Measurements from ENCODE around the gene KPTN. TPM values are rescaled to one million over a fixed set of nuclear protein-coding genes. Genes with fewer than 3 reads are reported as not detected.
"Not testable (repeated sequence)": the region's sequence is repeated elsewhere in the genome, so short reads cannot be mapped to it uniquely, and the experiment has no call there.

Gene KPTN
- total RNA-seq, 1 experiment from 2014 or later: 8.0 TPM

- no peaks in the 10 kb centered on the region for H4K20me1 ChIP-seq (ENCODE audit: low read length)
- TF ChIP-seq EZH2phosphoT487 (IDR thresholded peaks at IDR 0.05; ENCODE audit: borderline replicate concordance, low read length): no peak
- no peak for TF ChIP-seq EZH2 (IDR thresholded peaks at IDR 0.05; ENCODE audit: low read length, unreplicated experiment)
- TF ChIP-seq CTCF (conservative IDR thresholded peaks at IDR 0.05; ENCODE audit: low read depth, low read length): no peak
- ATAC-seq (no peak), DNase-seq (no peak)
- ChIA-PET POLR2A (ENCODE audit: unreplicated experiment) (no interaction called here), CTCF (no interaction called here)
- no peaks in the 10 kb centered on the region for H3K9me3 ChIP-seq (ENCODE audit: low read length)
- TSS peak; percentile 30 for BruUV-seq (replicated peaks)
- intact Hi-C loops (cut with micrococcal nuclease): no loop called here
- no peak overlapping the region for H3K4me2 ChIP-seq (ENCODE audit: low read length)
- H3F3A ChIP-seq (ENCODE audit: low read length, unreplicated experiment): no peaks in the 10 kb centered on the region
- H3K4me1 ChIP-seq (ENCODE audit: insufficient read depth, low read length): no peaks in the 10 kb centered on the region
- H3K27me3 ChIP-seq (ENCODE audit: low read length): no peaks in the 10 kb centered on the region
- no peak overlapping the region for H3K9ac ChIP-seq (ENCODE audit: low read length)
- no peaks in the 10 kb centered on the region for H3K9me2 ChIP-seq (replicated peaks; ENCODE audit: low read length)
- H3K79me2 ChIP-seq (ENCODE audit: low read length): no peaks in the 10 kb centered on the region
- H3K36me3 ChIP-seq (ENCODE audit: low read depth, low read length): no peaks in the 10 kb centered on the region
- H3K4me3 ChIP-seq (ENCODE audit: low read length): no peak overlapping the region
- H3K27ac ChIP-seq (ENCODE audit: low read length): no peak overlapping the region
- H2AFZ ChIP-seq (ENCODE audit: low read length): no peak overlapping the region
Measured at GRCh38 chr19:47487551-47488515, 3.8 kb upstream of the KPTN start.

GRCh38 chr19:47486900-47487299, 2.9 kb upstream of the KPTN start:
- Histone ChIP-seq H3K9ac (ENCODE audit: low read length) (no peak overlapping the region), H3F3A (ENCODE audit: low read length, unreplicated experiment) (no peaks in the 10 kb centered on the region), H3K27ac (ENCODE audit: low read length) (no peak overlapping the region), H3K36me3 (ENCODE audit: low read depth, low read length) (no peaks in the 10 kb centered on the region), H3K9me2 (replicated peaks; ENCODE audit: low read length) (no peaks in the 10 kb centered on the region), H4K20me1 (ENCODE audit: low read length) (no peaks in the 10 kb centered on the region), H3K9me3 (ENCODE audit: low read length) (no peaks in the 10 kb centered on the region), H3K4me3 (ENCODE audit: low read length) (no peak overlapping the region), H3K79me2 (ENCODE audit: low read length) (no peaks in the 10 kb centered on the region), H3K4me1 (ENCODE audit: insufficient read depth, low read length) (no peaks in the 10 kb centered on the region), H2AFZ (ENCODE audit: low read length) (no peak overlapping the region), H3K27me3 (ENCODE audit: low read length) (no peaks in the 10 kb centered on the region), H3K4me2 (ENCODE audit: low read length) (no peak overlapping the region)
- POLR2A ChIA-PET (ENCODE audit: unreplicated experiment): interaction anchor here (0.6 kb wide), 1 partner anchor 114 kb away, joined by 3 read pairs; no protein-coding TSS in a partner anchor
- CTCF ChIA-PET: no interaction called here
- BruUV-seq (replicated peaks): no TSS peak
- DNase-seq (no peak), ATAC-seq (no peak)
- intact Hi-C loops (cut with micrococcal nuclease): no loop called here
- TF ChIP-seq EZH2phosphoT487 (IDR thresholded peaks at IDR 0.05; ENCODE audit: borderline replicate concordance, low read length) (no peak), EZH2 (IDR thresholded peaks at IDR 0.05; ENCODE audit: low read length, unreplicated experiment) (no peak), CTCF (conservative IDR thresholded peaks at IDR 0.05; ENCODE audit: low read depth, low read length) (no peak)

GRCh38 chr19:47486220-47486619, 2.2 kb upstream of the KPTN start:
- BruUV-seq (replicated peaks); ATAC-seq; H3K4me1 ChIP-seq (ENCODE audit: insufficient read depth, low read length); H3K79me2 ChIP-seq (ENCODE audit: low read length); H3K27me3 ChIP-seq (ENCODE audit: low read length); CTCF ChIA-PET; H3K36me3 ChIP-seq (ENCODE audit: low read depth, low read length); H3F3A ChIP-seq (ENCODE audit: low read length, unreplicated experiment); H2AFZ ChIP-seq (ENCODE audit: low read length); H3K4me2 ChIP-seq (ENCODE audit: low read length); POLR2A ChIA-PET (ENCODE audit: unreplicated experiment); H4K20me1 ChIP-seq (ENCODE audit: low read length); intact Hi-C loops (cut with micrococcal nuclease); H3K4me3 ChIP-seq (ENCODE audit: low read length); H3K9me2 ChIP-seq (replicated peaks; ENCODE audit: low read length); DNase-seq; H3K27ac ChIP-seq (ENCODE audit: low read length); H3K9me3 ChIP-seq (ENCODE audit: low read length); H3K9ac ChIP-seq (ENCODE audit: low read length): not testable (repeated sequence)

Data from PC-3 (cell line).